22Rv1 (cell line): ENCODE results near the gene SMAD5.

Source experiments
- CTCF ChIP-seq: fragments of 450-650 bp; IDR thresholded peaks from 2 replicates; pipeline ENCODE4 v1.5.1; 2017; ENCODE audit warnings: mild to moderate bottlenecking
- ZFX ChIP-seq: fragments of 450-650 bp; IDR thresholded peaks from 2 replicates; pipeline ENCODE4 v1.6.1; 2017; ENCODE audit warnings: antibody characterized with exemption, borderline replicate concordance

- TF ChIP-seq CTCF (no peak), ZFX (no peak)
These were observed 12.1 kb upstream of the SMAD5 start for GRCh38 chr5:136120529-136120928.
